NCI-H82 treated with DMSO at 0.1 percent for 48 hours (cell line): Measurements from ENCODE around the gene EYA2.

Experiments
- DNase-seq: peaks from one replicate; lab custom pipeline; 2025; ENCODE audit not compliant: unreplicated experiment; lab: John Stamatoyannopoulos, UW

The EYA2 gene

GRCh38 chr20:47035026-47035590 lies 140.5 kb downstream of the EYA2 start:
- DNase-seq, result no peak

- DNase-seq, result no peak
Measured at GRCh38 chr20:47036091-47036870, 141.6 kb downstream of the EYA2 start.

- no peak for DNase-seq
Measured at GRCh38 chr20:47038566-47039560, 144.2 kb downstream of the EYA2 start.

GRCh38 chr20:47040506-47041125 lies 146.0 kb downstream of the EYA2 start:
- no peak for DNase-seq

GRCh38 chr20:47041396-47041899 lies 146.8 kb downstream of the EYA2 start:
- no peak for DNase-seq

- DNase-seq, result no peak
Measured at GRCh38 chr20:47042464-47042863, 147.8 kb downstream of the EYA2 start.

- no peak for DNase-seq
Measured at GRCh38 chr20:47043086-47043485, 148.4 kb downstream of the EYA2 start.

- DNase-seq, result no peak
Measured at GRCh38 chr20:47044938-47045337, 150.3 kb downstream of the EYA2 start.

- DNase-seq, result peak; percentile 35
Measured at GRCh38 chr20:47048054-47048453, 153.4 kb downstream of the EYA2 start.

- DNase-seq, result no peak
Measured at GRCh38 chr20:47049771-47050170, 155.1 kb downstream of the EYA2 start.

- no peak for DNase-seq
Measured at GRCh38 chr20:47050996-47051395, 156.4 kb downstream of the EYA2 start.

GRCh38 chr20:47051936-47052526 lies 157.4 kb downstream of the EYA2 start:
- no peak for DNase-seq

GRCh38 chr20:47054506-47054905 lies 159.9 kb downstream of the EYA2 start:
- DNase-seq, result no peak

- no peak for DNase-seq
Measured at GRCh38 chr20:47054945-47055344, 160.3 kb downstream of the EYA2 start.

- no peak for DNase-seq
Measured at GRCh38 chr20:47055699-47056369, 161.2 kb downstream of the EYA2 start.

GRCh38 chr20:47057661-47058060 lies 163.0 kb downstream of the EYA2 start:
- DNase-seq, result no peak

GRCh38 chr20:47058236-47058635 lies 163.6 kb downstream of the EYA2 start:
- no peak for DNase-seq

GRCh38 chr20:47059536-47059935 lies 164.9 kb downstream of the EYA2 start:
- DNase-seq, result no peak

- no peak for DNase-seq
Measured at GRCh38 chr20:47061549-47061948, 166.9 kb downstream of the EYA2 start.
